ENCODE results near the gene RHBDL1.

Gene RHBDL1

GRCh38 chr16:708019-708418 is 32.5 kb downstream of the RHBDL1 start:
- no peak for DNase-seq

DNA sequence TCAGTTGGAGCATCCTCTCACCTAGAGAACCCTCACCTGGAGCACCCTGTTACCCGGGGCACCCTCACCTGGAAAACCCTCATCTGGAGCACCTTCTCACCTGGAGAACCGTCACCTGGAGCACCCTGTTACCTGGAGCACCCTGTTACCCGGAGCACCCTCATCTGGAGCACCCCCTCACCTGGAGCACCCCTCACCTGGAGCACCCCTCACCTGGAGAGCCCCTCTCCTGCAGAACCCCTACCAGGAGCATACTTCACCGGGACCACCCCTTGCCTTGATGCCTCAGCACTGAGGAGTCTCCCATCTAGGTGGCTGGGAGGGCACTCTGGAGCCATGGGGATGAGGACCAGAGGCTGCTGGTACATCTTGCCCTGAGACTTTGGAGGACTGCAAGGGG is 33.5 kb downstream of the RHBDL1 start:
- no peak for DNase-seq

- DNase-seq, result no peak
Observed at GRCh38 chr16:709566-710499, 34.4 kb downstream of the RHBDL1 start.

- no peak for DNase-seq
Observed at GRCh38 chr16:710500-711075, 35.1 kb downstream of the RHBDL1 start.

- no peak for DNase-seq
Observed at GRCh38 chr16:711084-711483, 35.6 kb downstream of the RHBDL1 start.

DNA sequence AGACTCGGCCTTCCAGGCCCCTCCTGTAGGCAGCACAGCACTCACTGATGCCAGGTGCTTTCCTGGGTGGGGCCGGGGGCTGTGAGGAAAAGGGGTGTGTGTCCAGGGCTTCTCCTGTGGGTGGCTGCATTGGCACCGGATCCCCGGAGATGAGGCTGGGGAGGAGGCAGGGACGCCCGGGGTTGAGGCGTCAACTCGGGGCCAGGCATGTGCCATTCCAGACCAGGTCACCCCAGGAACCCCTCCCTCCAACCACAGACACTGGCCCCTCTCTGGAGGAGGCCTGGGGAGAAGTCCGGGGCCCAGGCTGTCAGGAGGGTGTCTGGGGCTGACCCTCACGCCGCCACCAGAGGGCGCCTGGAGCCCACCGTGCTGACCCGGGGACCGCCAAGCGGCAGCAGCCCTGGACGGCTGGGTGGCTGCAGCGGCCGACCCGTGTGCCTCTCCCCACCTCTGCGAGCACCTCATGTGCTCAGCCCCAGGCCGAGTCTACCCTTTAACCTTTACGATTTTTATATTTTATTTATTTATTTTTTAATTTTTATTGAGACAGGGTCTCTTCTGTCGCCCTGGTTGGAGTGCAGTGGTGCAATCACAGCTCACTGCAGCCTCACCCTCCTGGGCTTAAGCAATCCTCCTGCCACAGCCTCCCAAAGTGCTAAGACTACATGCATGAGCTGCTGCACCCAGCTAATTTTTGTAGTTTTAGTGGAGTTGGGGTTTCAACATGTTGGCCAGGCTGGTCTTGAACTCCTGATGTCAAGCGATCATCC is 36.3 kb downstream of the RHBDL1 start:
- peak; percentile 84 for DNase-seq

DNA sequence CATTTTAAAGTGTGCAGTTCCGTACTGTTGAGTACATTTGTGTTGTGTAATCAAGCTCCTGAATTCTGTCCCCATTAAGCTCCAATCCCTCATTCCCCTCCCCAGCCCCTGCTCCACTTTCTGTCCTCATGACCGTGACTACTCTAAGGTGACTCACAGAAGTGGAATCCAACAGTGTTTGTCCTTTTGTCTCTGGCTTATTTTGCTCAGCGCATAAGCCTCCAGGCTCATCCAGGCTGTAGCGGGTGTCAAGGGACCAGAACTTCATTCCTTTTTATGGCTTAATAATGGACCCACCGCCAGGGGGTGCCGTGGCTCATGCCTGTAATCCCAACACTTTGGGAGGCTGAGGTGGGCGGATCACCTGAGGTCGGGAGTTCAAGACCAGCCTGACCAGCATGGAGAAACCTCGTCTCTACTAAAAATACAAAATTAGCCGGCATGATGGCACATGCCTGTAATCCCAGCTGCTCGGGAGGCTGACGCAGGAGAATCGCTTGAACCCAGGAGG is 37.3 kb downstream of the RHBDL1 start:
- peak; percentile 57 for DNase-seq

DNA sequence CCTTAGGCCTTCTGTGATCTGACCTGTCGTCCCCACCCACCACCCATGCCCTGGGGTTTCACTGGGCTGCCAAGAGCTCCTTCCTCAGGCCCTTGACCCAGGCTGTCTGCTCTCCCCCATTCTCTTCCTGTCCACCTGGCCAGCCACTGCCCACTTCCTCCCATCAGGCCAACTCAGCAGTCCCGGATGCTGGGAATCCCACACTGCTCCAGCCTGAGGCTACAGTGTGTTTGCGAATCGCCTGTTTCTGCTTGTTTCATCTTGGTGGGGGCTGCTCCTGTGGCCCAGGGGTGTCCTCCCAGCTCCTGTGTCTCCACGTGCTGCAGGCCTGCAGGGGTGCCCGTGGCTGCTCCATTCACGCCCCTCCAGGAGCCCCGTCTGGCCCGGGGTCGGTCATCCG is 38.6 kb downstream of the RHBDL1 start:
- DNase-seq, result no peak

DNA sequence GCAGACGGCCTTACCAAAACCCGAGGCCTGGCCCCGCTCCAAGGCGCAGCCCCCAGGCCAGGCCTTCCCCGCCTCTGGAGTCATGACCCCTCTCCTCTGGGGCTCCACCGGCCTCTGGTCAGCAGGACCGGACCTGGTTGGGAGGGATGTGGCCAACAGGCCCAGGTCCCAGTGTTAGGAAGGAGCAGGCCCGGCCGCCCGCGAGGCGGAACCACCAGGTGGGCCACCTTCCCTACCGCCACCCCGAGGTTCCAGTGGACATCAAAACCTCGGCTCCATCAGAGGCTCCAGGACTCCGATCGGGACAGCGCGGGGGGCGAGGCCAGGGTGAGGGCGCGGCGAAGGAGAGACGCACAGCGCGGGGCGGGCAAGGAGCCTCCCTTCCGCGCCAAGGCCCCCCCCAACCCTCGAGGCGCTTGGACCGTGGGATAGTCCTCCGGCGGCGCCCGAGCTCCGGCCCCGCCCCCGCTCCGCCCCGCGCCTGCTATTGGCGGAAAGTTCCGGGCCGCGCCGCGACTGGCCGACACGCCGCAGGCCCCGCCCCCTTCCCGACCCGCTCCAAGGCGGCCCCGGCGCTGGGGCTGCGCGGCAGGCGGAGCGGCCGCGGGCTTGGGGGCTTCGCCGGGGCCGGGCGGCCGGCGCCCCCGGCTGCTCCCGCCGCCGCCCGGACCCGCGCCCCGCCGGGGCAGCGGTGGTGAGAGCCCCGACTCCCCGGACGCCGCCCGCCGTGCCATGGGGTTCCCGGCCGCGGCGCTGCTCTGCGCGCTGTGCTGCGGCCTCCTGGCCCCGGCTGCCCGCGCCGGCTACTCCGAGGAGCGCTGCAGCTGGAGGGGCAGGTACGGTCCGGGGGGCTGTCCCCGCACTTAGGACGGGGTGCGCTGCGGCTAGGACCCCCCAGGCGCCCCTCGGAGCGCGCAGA is 39.3 kb downstream of the RHBDL1 start, which contains the start of gene METRN:
Gene METRN (plus strand): TSS at position 561 of the 919 bp plus-strand sequence. CDS start 172 bp downstream, at position 733.
- peak; percentile 95 for DNase-seq

- DNase-seq, result peak; percentile 44
Observed at GRCh38 chr16:715477-716199, 40.2 kb downstream of the RHBDL1 start.

GRCh38 chr16:716200-716568 is 40.7 kb downstream of the RHBDL1 start:
- no peak for DNase-seq

DNA sequence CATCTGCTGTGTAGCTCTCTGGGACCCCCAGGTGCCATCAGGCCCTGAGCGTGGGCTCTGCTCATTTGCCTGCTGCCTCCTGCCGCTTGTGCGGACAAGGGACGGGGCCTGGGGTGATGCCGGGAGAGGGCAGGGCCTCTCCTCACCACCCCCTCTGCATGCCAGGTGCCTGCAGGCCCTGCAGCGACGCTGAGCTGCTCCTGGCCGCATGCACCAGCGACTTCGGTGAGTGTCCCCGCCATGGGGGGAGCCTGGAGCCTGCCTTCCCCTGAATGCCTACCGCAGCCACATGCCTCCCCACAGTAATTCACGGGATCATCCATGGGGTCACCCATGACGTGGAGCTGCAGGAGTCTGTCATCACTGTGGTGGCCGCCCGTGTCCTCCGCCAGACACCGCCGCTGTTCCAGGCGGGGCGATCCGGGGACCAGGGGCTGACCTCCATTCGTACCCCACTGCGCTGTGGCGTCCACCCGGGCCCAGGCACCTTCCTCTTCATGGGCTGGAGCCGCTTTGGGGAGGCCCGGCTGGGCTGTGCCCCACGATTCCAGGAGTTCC is 41.4 kb downstream of the RHBDL1 start:
- DNase-seq, result no peak

DNA sequence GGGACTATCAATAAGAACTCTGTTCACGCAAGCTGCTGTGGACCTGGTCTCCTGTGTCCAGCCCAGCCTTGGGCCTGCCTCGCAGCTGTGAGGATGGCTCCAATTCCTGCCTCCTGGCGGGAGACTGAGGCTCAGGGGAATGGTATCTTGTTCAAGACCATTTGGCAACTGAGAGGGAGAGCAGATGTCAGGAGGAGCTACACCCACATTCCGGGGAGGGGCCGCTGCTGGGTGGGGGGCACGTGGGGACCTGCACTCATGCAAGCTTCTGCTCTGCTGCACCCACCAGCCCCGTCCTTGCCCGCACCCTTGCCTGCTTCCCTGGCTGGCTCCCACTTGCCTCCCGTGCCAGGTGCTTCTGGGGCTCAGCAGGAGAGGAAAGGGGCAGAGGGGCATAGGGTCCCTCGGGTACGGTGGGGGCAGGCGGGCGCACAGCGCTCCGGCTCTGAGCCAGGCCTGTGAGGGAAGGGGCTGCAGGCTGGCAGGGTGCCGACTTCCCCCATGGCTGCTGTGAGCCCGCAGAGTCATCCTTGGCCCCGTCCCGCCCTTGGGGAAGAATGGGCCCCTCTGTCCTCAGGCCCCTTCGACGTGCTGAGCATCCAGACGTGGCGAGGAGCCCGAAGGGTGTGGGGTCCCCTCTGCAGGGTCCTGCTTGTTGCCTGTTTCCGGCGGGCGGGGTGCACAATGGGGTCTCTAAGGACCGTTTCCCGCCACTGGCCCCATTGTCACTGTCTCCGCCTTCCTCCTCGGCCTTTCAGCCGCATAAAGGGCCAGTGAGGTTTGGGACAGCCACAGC is 42.2 kb downstream of the RHBDL1 start:
- no peak for DNase-seq

GRCh38 chr16:718389-718788 is 42.9 kb downstream of the RHBDL1 start:
- DNase-seq, result no peak

- DNase-seq, result no peak
Observed at GRCh38 chr16:718922-719321, 43.5 kb downstream of the RHBDL1 start.

DNA sequence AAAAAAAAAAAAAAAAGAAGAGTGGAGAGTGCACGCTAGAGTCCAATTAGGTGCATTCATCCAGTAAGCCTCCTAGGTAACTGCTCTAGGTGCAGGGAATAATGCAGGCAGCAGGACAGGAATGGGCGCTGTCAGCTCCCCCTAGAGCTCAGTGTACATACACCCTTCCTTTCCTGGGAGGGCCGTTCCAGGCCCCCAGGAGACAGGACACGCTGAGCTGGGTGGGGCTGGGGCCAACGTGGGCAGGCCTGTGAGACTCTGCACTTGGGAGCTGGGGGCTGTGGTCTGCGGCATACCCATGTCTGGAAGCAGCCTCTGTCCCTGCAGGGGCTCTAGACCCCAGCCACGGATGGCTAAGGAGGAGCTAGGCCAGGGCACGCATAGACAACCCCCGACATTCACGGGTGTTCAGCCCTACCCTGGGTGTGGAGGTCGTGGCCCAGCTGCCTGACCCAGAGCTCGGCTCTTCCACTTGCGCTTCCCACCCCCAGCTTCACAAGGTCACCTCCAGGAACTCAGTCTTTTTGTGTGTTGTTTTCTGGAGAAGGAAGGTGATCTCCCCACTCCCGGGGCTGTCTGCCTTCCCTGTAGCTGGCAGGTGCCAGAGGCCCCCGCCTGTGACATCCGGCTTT is 44.5 kb downstream of the RHBDL1 start:
- DNase-seq, result no peak

- DNase-seq, result peak; percentile 48
Observed at GRCh38 chr16:720447-720989, 45.0 kb downstream of the RHBDL1 start.

- DNase-seq, result peak; percentile 83
Observed at GRCh38 chr16:720990-721764, 45.7 kb downstream of the RHBDL1 start, which contains the start of gene ANTKMT. ANTKMT (plus strand) TSS chr16:721146; CDS start chr16:721275, 129 bp downstream.
